PC-9 (cell line): ENCODE data around the gene IL10.

ENCODE experiments used
- EZH2 ChIP-seq: fragments of 200-600 bp; sonication (generic); IDR thresholded peaks from 2 replicates; pipeline ENCODE4 v1.8.0; 2017; ENCODE audit warnings: antibody characterized with exemption, low read depth
- TF ChIP-seq, protein P1 (sequence below): fragments of 200-600 bp; sonication (generic); conservative IDR thresholded peaks from 2 replicates; pipeline ENCODE4 v1.6.1; 2017; ENCODE audit warnings: mixed run types, antibody characterized with exemption, mild to moderate bottlenecking, moderate library complexity

- no peak for TF ChIP-seq EZH2
- TF ChIP-seq, protein P1, sequence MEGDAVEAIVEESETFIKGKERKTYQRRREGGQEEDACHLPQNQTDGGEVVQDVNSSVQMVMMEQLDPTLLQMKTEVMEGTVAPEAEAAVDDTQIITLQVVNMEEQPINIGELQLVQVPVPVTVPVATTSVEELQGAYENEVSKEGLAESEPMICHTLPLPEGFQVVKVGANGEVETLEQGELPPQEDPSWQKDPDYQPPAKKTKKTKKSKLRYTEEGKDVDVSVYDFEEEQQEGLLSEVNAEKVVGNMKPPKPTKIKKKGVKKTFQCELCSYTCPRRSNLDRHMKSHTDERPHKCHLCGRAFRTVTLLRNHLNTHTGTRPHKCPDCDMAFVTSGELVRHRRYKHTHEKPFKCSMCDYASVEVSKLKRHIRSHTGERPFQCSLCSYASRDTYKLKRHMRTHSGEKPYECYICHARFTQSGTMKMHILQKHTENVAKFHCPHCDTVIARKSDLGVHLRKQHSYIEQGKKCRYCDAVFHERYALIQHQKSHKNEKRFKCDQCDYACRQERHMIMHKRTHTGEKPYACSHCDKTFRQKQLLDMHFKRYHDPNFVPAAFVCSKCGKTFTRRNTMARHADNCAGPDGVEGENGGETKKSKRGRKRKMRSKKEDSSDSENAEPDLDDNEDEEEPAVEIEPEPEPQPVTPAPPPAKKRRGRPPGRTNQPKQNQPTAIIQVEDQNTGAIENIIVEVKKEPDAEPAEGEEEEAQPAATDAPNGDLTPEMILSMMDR, result no peak
Observed at GRCh38 chr1:206803221-206803730, 31.0 kb upstream of the IL10 start.
